Keratinocyte (primary cell): ENCODE measurements around the gene ADAM12. TPM values are rescaled to one million over a fixed set of nuclear protein-coding genes. Genes with fewer than 3 reads are reported as not detected.

Source experiments
- DNase-seq: peaks from one replicate; pipeline ENCODE4 v3.0.0-alpha.2; 2011; ENCODE audit warnings: low read depth, missing footprints, low spot score
- FAIRE-seq: peaks from 2 replicates; lab custom pipeline; 2011; peaks lifted over from hg19 to GRCh38; lab: Jason Lieb, UNC
- H2AFZ ChIP-seq: 2 replicates; pipeline ENCODE4 v1.6.0; 2012; ENCODE audit warnings: low read length, control low read depth, inconsistent platforms; ENCODE audit not compliant: control insufficient read depth
- H3K27ac ChIP-seq: 2 replicates; pipeline ENCODE4 v1.5.1; 2011; ENCODE audit warnings: low read length; ENCODE audit not compliant: control insufficient read depth, insufficient read depth
- H3K27me3 ChIP-seq: 3 replicates; pipeline ENCODE4 v1.6.0; 2011; ENCODE audit warnings: low read length; ENCODE audit not compliant: control insufficient read depth, insufficient read depth; ENCODE audit errors: extremely low read depth
- H3K36me3 ChIP-seq, 2 experiments: 2 replicates in 1 of 2; 3 replicates in 1 of 2; pipeline ENCODE4 v1.5.1; 2011; ENCODE audit warnings: low read length in 2 of 2, mild to moderate bottlenecking in 1 of 2; ENCODE audit not compliant: control insufficient read depth in 2 of 2, insufficient read depth in 2 of 2; ENCODE audit errors: extremely low read depth in 1 of 2
- H3K4me1 ChIP-seq: 3 replicates; pipeline ENCODE4 v1.5.1; 2011; ENCODE audit warnings: low read length; ENCODE audit not compliant: control insufficient read depth, insufficient read depth; ENCODE audit errors: extremely low read depth
- H3K4me2 ChIP-seq: 3 replicates; pipeline ENCODE4 v1.6.0; 2011; ENCODE audit warnings: low read depth, low read length; ENCODE audit not compliant: control insufficient read depth, insufficient read depth; ENCODE audit errors: extremely low read depth
- H3K4me3 ChIP-seq, 3 experiments: fragments of 200-600 bp in 1 of 3; sonication (generic) in 1 of 3; 2 replicates in 2 of 3; 3 replicates in 1 of 3; pipeline ENCODE4 v1.5.1; 2011 to 2016; ENCODE audit warnings: low read length in 3 of 3, mild to moderate bottlenecking in 3 of 3, control low read depth in 2 of 3, inconsistent platforms in 1 of 3, low read depth in 1 of 3, mixed read lengths in 1 of 3, mixed run types in 1 of 3, moderate library complexity in 1 of 3; ENCODE audit not compliant: control insufficient read depth in 2 of 3, insufficient read depth in 2 of 3; ENCODE audit errors: extremely low read depth in 1 of 3
- H3K79me2 ChIP-seq: 2 replicates; pipeline ENCODE4 v1.6.0; 2012; ENCODE audit warnings: low read length; ENCODE audit not compliant: control insufficient read depth, insufficient read depth
- H3K9ac ChIP-seq: 3 replicates; pipeline ENCODE4 v1.6.0; 2011; ENCODE audit warnings: low read length; ENCODE audit not compliant: control insufficient read depth, insufficient read depth; ENCODE audit errors: extremely low read depth
- H3K9me1 ChIP-seq: 3 replicates; pipeline ENCODE4 v1.6.0; 2011; ENCODE audit warnings: low read length; ENCODE audit not compliant: control insufficient read depth, insufficient read depth; ENCODE audit errors: extremely low read depth
- H3K9me3 ChIP-seq: 2 replicates; pipeline ENCODE4 v1.5.1; 2012; ENCODE audit warnings: low read depth, low read length; ENCODE audit not compliant: control insufficient read depth
- H4K20me1 ChIP-seq: 3 replicates; pipeline ENCODE4 v1.6.0; 2011; ENCODE audit warnings: low read length; ENCODE audit not compliant: control insufficient read depth, insufficient read depth; ENCODE audit errors: extremely low read depth
- CTCF ChIP-seq, 3 experiments: IDR thresholded peaks in 1 of 3; conservative IDR thresholded peaks in 1 of 3; optimal IDR thresholded peaks in 1 of 3; 2 replicates in 2 of 3; 3 replicates in 1 of 3; pipeline versions ENCODE3 to v1.5.1; 2011; ENCODE audit warnings: low read length in 3 of 3, mild to moderate bottlenecking in 3 of 3, moderate library complexity in 2 of 3, control low read depth in 1 of 3, inconsistent platforms in 1 of 3; ENCODE audit not compliant: insufficient read depth in 2 of 3; ENCODE audit errors: extremely low read depth in 1 of 3
- EZH2 ChIP-seq: IDR thresholded peaks from one replicate; pipeline ENCODE4 v1.6.1; 2012; ENCODE audit warnings: inconsistent platforms, mild to moderate bottlenecking, low read length, moderate library complexity
- dilution Hi-C: fragments of 300-500 bp; cut with MboI; formaldehyde crosslinking; loops from one replicate; pipeline ENCODE4 v1.7.0; 2020; ENCODE audit warnings: low sequenced_read_pairs; ENCODE audit not compliant: extremely low pct_ligation_motif_present
- polyA plus RNA-seq, 5 experiments: library from polyadenylated mRNA; depleted of rRNA in 3 of 5; stranded (reverse) in 3 of 5; stranded (forward) in 1 of 5; unstranded in 1 of 5; fragments of >200 nt; gene quantifications; 1 replicate in 1 of 5; 2 replicates in 3 of 5; 3 replicates in 1 of 5; pipeline versions ENCODE4 v1.2.1 to v1.2.3, GENCODE V29; 2011 to 2012; ENCODE audit warnings: missing spikeins in 2 of 5, low read depth in 1 of 5, low replicate concordance in 1 of 5

ADAM12 gene
- polyA plus RNA-seq, 1 donor (not counting 4 experiments of a cell fraction or from before 2014, with no cell fraction given) = 0.07 TPM

- no peak for FAIRE-seq
- dilution Hi-C loops = no loop called here
These were observed 66.8 kb downstream of the ADAM12 start for GRCh38 chr10:126321440-126321839.

GRCh38 chr10:126317751-126318150, 70.5 kb downstream of the ADAM12 start:
- H3K79me2 ChIP-seq = no peaks in the 10 kb centered on the region

More at GRCh38 chr10:126321440-126321839, 66.8 kb downstream of the ADAM12 start:
- H3K9me3 ChIP-seq = no peaks in the 10 kb centered on the region
- no peaks in the 10 kb centered on the region for H4K20me1 ChIP-seq
- H3K9me1 ChIP-seq = no peaks in the 10 kb centered on the region
- H3K4me3 ChIP-seq = no peak overlapping the region
- TF ChIP-seq EZH2 (no peak), CTCF (optimal IDR thresholded peaks at IDR 0.05 in 1 of 3, IDR thresholded peaks at IDR 0.05 in 1 of 3, conservative IDR thresholded peaks at IDR 0.05 in 1 of 3; ENCODE audit: extremely low read depth in 1 of 3, insufficient read depth in 2 of 3, low read length in 3 of 3) (no peak)
- H2AFZ ChIP-seq = no peak overlapping the region
- no peaks in the 10 kb centered on the region for H3K27me3 ChIP-seq
- H3K4me1 ChIP-seq = no peaks in the 10 kb centered on the region
- H3K9ac ChIP-seq = no peak overlapping the region
- no peak overlapping the region for H3K4me2 ChIP-seq
- H3K79me2 ChIP-seq = no peaks in the 10 kb centered on the region
- H3K36me3 ChIP-seq = no peaks in the 10 kb centered on the region
- no peak overlapping the region for H3K27ac ChIP-seq
- DNase-seq = no peak

More at GRCh38 chr10:126317751-126318150, 70.5 kb downstream of the ADAM12 start:
- Histone ChIP-seq H3K27ac (no peak overlapping the region), H3K9me1 (no peaks in the 10 kb centered on the region), H3K9ac (no peak overlapping the region), H2AFZ (no peak overlapping the region), H3K4me3 (no peak overlapping the region), H3K4me2 (no peak overlapping the region), H3K36me3 (no peaks in the 10 kb centered on the region), H4K20me1 (no peaks in the 10 kb centered on the region), H3K4me1 (no peaks in the 10 kb centered on the region), H3K27me3 (no peaks in the 10 kb centered on the region), H3K9me3 (no peaks in the 10 kb centered on the region)
- no peak for TF ChIP-seq CTCF (optimal IDR thresholded peaks at IDR 0.05 in 1 of 3, IDR thresholded peaks at IDR 0.05 in 1 of 3, conservative IDR thresholded peaks at IDR 0.05 in 1 of 3; ENCODE audit: extremely low read depth in 1 of 3, insufficient read depth in 2 of 3, low read length in 3 of 3)
- TF ChIP-seq EZH2 = no peak
- FAIRE-seq (no peak), DNase-seq (no peak)
- dilution Hi-C loops = no loop called here
